GM21360 (cell line): Measurements from ENCODE around the gene ARHGEF16.

Experiments used
- ATAC-seq: cut with Tn5 transposase; IDR thresholded peaks from one replicate; pipeline ENCODE4 v1.9.1; 2021; ENCODE audit warnings: mild to moderate bottlenecking, moderate library complexity; ENCODE audit not compliant: unreplicated experiment

ARHGEF16 gene

GRCh38 chr1:3515272-3515671 lies 60.8 kb downstream of the ARHGEF16 start:
- ATAC-seq, result no peak

GRCh38 chr1:3515774-3516480 lies 61.5 kb downstream of the ARHGEF16 start:
- no peak for ATAC-seq

GRCh38 chr1:3516481-3516869 lies 62.0 kb downstream of the ARHGEF16 start:
- no peak for ATAC-seq

- no peak for ATAC-seq
Measured at GRCh38 chr1:3516911-3517675, 62.6 kb downstream of the ARHGEF16 start.

- ATAC-seq, result no peak
Measured at GRCh38 chr1:3518256-3518655, 63.8 kb downstream of the ARHGEF16 start.

GRCh38 chr1:3518756-3519155 lies 64.3 kb downstream of the ARHGEF16 start:
- no peak for ATAC-seq

GRCh38 chr1:3519301-3519885 lies 64.9 kb downstream of the ARHGEF16 start:
- ATAC-seq, result no peak

GRCh38 chr1:3520419-3521378 lies 66.2 kb downstream of the ARHGEF16 start:
- no peak for ATAC-seq

GRCh38 chr1:3521426-3521825 lies 67.0 kb downstream of the ARHGEF16 start:
- no peak for ATAC-seq

- ATAC-seq, result no peak
Measured at GRCh38 chr1:3522112-3522511, 67.6 kb downstream of the ARHGEF16 start.

GRCh38 chr1:3522564-3523265 lies 68.2 kb downstream of the ARHGEF16 start:
- no peak for ATAC-seq

- ATAC-seq, result no peak
Measured at GRCh38 chr1:3523980-3524379, 69.5 kb downstream of the ARHGEF16 start.

GRCh38 chr1:3524556-3525203 lies 70.2 kb downstream of the ARHGEF16 start:
- ATAC-seq, result no peak

- no peak for ATAC-seq
Measured at GRCh38 chr1:3525551-3526482, 71.4 kb downstream of the ARHGEF16 start.

GRCh38 chr1:3527774-3528173 lies 73.3 kb downstream of the ARHGEF16 start:
- ATAC-seq, result no peak

GRCh38 chr1:3529099-3529729 lies 74.7 kb downstream of the ARHGEF16 start:
- ATAC-seq, result no peak

GRCh38 chr1:3530086-3530925 lies 75.8 kb downstream of the ARHGEF16 start:
- ATAC-seq, result no peak
